Measurements from ENCODE around the gene ANKH.

The ANKH gene

DNA sequence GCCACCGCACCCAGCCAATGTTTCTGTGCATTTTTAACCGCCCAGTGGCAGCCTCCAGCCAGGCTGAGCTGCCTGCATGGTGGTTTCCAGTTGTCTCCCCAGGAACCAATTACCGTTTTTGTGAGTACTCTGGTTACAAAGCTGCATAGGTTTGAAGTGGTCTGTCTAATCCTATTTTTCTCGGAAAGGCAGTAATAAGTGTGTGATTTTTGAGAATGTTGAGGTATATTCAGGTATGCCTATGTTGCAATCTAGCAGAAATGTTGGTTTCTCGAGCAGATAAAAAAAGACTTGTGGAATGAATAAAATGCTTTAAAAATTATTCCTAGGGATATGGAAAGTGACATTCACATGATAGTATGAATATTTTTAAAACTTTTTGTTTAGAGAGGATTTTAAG, 41.5 kb upstream of the ANKH start:
- TF ChIP-seq, protein P1, sequence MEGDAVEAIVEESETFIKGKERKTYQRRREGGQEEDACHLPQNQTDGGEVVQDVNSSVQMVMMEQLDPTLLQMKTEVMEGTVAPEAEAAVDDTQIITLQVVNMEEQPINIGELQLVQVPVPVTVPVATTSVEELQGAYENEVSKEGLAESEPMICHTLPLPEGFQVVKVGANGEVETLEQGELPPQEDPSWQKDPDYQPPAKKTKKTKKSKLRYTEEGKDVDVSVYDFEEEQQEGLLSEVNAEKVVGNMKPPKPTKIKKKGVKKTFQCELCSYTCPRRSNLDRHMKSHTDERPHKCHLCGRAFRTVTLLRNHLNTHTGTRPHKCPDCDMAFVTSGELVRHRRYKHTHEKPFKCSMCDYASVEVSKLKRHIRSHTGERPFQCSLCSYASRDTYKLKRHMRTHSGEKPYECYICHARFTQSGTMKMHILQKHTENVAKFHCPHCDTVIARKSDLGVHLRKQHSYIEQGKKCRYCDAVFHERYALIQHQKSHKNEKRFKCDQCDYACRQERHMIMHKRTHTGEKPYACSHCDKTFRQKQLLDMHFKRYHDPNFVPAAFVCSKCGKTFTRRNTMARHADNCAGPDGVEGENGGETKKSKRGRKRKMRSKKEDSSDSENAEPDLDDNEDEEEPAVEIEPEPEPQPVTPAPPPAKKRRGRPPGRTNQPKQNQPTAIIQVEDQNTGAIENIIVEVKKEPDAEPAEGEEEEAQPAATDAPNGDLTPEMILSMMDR (IDR thresholded peaks at IDR 0.05; ENCODE audit: low read depth, low read length) = no peak
- H3K4me3 ChIP-seq (replicated peaks in 1 of 2; ENCODE audit: low read depth in 2 of 2, low read length in 2 of 2) = no peak overlapping the region
- peak in 1 of 2 donors; percentile 29 for DNase-seq (ENCODE audit: low read depth in 2 of 2)

DNA sequence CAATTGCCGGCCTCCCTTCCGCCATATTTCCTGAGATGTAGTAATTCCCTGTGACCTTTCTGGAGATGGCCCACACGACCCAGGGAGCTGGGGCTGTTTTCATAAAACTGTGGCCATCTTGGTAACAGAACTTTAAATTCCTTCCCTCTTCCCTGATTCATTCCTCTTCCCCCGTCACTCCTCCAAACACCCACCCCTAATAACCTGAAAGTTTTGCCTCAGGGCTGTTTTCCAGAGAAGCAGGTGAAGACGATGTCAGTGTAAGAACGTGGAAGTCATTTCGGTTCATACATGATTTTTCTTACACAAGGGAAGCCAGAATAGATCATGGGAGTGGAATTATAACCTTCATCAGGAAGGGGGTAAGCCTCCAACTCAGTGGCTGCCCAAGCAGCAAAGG, 40.6 kb upstream of the ANKH start:
- no peak for DNase-seq (ENCODE audit: low read depth in 2 of 2)

DNA sequence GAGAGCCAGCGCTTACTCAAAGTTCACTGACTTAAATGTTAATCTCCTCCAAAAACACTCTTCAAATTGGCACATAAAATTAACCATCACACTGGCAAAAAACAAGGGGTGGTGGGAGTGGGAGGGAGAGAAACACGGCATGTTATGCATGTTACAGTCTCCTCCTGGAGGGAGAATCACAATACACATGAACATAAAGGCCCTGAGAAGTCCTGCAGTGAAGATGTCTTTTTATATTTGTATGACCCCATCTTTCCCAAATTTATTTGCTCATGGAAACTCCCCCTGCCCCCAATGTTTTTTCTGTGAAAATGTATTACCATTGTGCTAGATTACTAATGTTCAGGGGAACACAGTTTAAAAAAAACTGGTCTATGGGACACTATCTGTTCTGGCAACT, 37.8 kb upstream of the ANKH start:
- TF ChIP-seq, protein P1 (IDR thresholded peaks at IDR 0.05; ENCODE audit: low read depth, low read length) = no peak
- H3K4me3 ChIP-seq (replicated peaks in 1 of 2; ENCODE audit: low read depth in 2 of 2, low read length in 2 of 2) = no peak overlapping the region
- DNase-seq (ENCODE audit: low read depth in 2 of 2) = no peak

More for the DNA sequence above, 40.6 kb upstream of the ANKH start:
- TF ChIP-seq, protein P1 (IDR thresholded peaks at IDR 0.05; ENCODE audit: low read depth, low read length) = no peak
- no peak overlapping the region for H3K4me3 ChIP-seq (replicated peaks in 1 of 2; ENCODE audit: low read depth in 2 of 2, low read length in 2 of 2)

DNA sequence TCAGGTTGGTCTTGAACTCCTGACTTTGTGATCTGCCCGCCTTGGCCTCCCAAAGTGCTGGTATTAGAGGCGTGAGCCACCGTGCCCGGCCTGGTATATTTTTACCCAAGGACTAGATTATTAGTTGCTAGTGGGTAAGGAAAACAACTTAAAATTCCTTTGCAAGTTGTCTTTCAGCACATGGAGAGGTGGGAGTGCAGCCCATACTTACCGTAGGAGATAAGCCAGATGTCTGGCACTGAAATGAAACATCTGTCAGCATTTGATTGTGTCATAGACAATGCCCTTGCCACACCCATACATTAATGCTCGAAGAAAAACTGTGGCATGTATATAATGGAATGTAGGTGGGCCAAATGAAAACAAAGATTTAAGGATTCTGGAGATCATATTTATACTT, 36.6 kb upstream of the ANKH start:
- peak; percentile 79 to 86 for DNase-seq (ENCODE audit: low read depth in 2 of 2)

DNA sequence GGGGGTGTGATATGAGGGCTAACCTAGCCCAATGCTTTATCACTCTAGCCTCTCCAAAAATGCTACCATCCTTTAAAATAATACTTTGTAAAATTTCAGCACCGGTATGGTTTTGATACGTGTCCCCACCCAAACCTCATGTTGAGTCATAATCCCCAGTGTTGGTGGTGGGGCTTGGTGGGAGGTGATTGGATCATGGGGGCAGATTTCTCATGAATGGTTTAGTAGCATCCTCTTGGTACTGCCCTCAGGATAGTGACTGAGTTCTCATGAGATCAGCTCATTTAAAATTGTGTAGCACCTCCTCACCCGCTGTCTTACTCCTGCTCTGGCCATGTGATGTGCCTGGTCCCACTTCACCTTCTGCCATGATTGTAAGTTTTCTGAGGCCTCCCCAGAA, 35.0 kb upstream of the ANKH start:
- DNase-seq (ENCODE audit: low read depth in 2 of 2) = no peak
- TF ChIP-seq, protein P1 (IDR thresholded peaks at IDR 0.05; ENCODE audit: low read depth, low read length) = no peak
- H3K4me3 ChIP-seq (replicated peaks in 1 of 2; ENCODE audit: low read depth in 2 of 2, low read length in 2 of 2) = no peak overlapping the region

More for the DNA sequence above, 36.6 kb upstream of the ANKH start:
- H3K4me3 ChIP-seq (replicated peaks in 1 of 2; ENCODE audit: low read depth in 2 of 2, low read length in 2 of 2) = no peak overlapping the region
- TF ChIP-seq, protein P1 (IDR thresholded peaks at IDR 0.05; ENCODE audit: low read depth, low read length) = no peak

DNA sequence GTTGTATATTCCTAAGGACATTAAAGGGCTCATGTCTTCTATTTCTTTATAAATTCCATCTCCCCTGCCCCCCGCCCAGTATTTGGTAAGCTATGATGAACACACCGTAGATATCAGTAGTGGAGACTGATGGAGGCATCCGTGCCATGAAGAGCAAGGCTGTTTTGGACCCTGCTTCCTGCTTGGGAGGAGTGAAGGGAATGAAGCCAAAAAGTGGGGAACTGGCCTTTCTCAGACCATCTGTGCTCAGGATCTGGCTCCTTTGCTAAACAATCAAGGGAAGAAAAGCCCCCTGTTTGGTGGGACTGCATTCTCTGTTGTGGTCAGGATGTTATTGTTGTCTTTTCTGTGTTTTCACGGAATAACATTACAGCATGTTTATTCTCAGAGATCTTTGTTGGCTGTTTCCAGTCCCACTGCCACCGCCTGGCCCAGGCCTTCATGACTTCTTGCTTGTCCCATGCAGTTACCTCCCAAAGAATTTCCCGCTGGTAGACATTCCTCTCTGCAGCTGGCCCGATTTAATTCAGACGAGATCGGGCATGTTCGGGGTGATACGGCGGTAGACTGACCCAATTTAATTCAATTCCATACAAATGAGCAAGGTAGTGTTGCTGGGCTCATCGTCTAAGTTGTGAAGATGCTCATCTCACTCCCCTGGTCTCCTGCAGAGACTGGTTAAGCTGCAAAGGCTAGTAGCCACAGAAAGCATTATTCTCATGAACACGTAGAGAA, 31.4 kb upstream of the ANKH start:
- TF ChIP-seq, protein P1 (IDR thresholded peaks at IDR 0.05; ENCODE audit: low read depth, low read length) = no peak
- H3K4me3 ChIP-seq (replicated peaks in 1 of 2; ENCODE audit: low read depth in 2 of 2, low read length in 2 of 2) = no peak overlapping the region
- no peak for DNase-seq (ENCODE audit: low read depth in 2 of 2)

All from cardiac fibroblast (primary cell).